Lower leg skin (tissue), 4 donors: Measurements from ENCODE around the gene SPRED1. TPM values are rescaled to one million over a fixed set of nuclear protein-coding genes. Genes with fewer than 3 reads are reported as not detected.

Experiments used
- DNase-seq, 2 donors: peaks; one replicate each; pipeline ENCODE4 v3.0.0-alpha.2; 2019; ENCODE audit warnings: low spot score in 2 of 2
- H3K4me3 ChIP-seq: fragments of 200-600 bp; sonication (generic); 2 replicates; pipeline ENCODE4 v1.5.1; 2017; ENCODE audit warnings: mild to moderate bottlenecking, low read depth; ENCODE audit not compliant: poor library complexity, severe bottlenecking
- POLR2A ChIP-seq, 2 donors: fragments of 450-650 bp; IDR thresholded peaks; one replicate each; pipeline ENCODE4 v1.6.1; 2016 to 2017; ENCODE audit warnings: antibody characterized with exemption in 2 of 2, mild to moderate bottlenecking in 1 of 2, moderate library complexity in 1 of 2
- WGBS, 2 donors: methylation state at CpG; one replicate each; pipeline ENCODE4 v1.1.5; 2018; 5-methylcytosine and 5-hydroxymethylcytosine counted together
- intact Hi-C: fragments of 100-400 bp; cut with DNase I; formaldehyde crosslinking; loops from one replicate; pipeline ENCODE4 v1.15.0; 2023; ENCODE audit warnings: low total_unique reads
- total RNA-seq, 4 donors: library from RNA; depleted of rRNA; stranded (reverse); fragments of >200 nt; gene quantifications; one replicate each; pipeline ENCODE4 v1.1.0, GENCODE V29; 2016
- TF ChIP-seq, protein P1 (sequence below), 3 donors: fragments of 450-650 bp; IDR thresholded peaks; one replicate each; pipeline ENCODE4 v1.5.1; 2016; ENCODE audit warnings: antibody characterized with exemption in 3 of 3, mild to moderate bottlenecking in 3 of 3, moderate library complexity in 2 of 3

SPRED1 gene
- 10 to 100 TPM in 3 of 4 donors, 1 to 10 TPM in 1; 8.8 to 14.8 (median 11.5) TPM for total RNA-seq

DNA sequence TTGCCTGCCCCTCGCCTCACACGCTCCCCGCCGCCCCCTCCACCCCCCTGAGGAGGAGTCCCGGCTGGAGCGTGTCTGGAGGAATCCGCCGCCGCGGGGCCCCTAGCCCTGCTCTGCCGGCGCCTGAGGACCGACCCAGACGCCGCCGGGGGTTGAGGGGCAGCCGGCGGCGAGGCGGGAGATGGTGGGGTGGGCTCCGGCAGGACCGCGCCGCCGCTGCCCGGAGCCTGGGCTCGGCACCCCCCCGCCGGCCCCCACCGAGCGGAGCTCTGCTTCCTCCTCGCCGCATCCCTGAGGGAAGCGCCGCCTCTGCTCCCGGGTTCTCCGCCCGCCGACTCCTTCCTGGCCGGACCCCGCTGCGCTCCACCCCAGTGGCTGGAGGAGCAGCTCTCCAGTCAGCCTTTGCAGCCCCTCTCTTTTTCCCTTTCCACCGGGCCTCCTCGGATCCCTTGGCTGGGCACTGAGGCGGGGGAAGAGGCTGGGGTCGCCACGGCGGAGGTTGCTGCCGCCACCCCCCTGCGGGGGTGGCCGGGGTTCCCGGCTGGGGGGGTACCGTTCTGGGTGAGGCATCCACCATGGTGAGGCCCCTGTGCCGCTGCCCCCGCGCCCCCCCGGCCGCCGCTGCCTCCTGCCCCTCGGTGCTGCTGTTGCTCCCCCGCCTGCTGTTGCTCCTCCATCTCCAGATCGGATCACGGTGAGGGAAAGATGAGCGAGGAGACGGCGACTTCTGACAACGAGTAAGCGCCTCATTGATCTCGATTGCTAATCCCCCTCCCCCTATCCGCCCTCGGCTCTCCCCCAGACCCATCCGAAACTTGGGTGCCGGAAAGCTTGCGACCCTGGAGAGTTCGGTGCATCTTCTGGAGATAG lies at the start of gene SPRED1:
Gene SPRED1 (plus strand): TSS at position 356 of the 870 bp plus-strand sequence. CDS start 350 bp downstream, at position 706.
- TF ChIP-seq, protein P1, sequence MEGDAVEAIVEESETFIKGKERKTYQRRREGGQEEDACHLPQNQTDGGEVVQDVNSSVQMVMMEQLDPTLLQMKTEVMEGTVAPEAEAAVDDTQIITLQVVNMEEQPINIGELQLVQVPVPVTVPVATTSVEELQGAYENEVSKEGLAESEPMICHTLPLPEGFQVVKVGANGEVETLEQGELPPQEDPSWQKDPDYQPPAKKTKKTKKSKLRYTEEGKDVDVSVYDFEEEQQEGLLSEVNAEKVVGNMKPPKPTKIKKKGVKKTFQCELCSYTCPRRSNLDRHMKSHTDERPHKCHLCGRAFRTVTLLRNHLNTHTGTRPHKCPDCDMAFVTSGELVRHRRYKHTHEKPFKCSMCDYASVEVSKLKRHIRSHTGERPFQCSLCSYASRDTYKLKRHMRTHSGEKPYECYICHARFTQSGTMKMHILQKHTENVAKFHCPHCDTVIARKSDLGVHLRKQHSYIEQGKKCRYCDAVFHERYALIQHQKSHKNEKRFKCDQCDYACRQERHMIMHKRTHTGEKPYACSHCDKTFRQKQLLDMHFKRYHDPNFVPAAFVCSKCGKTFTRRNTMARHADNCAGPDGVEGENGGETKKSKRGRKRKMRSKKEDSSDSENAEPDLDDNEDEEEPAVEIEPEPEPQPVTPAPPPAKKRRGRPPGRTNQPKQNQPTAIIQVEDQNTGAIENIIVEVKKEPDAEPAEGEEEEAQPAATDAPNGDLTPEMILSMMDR (IDR thresholded peaks at IDR 0.05): no peak
- TF ChIP-seq POLR2A (IDR thresholded peaks at IDR 0.05): no peak
- WGBS, 2 donors: 0 to 1% methylated on average over 50 to 56 of the region's 75 CpGs
- intact Hi-C loops: no loop called here
- peak within 1 kb of the TSS; percentile 61 for H3K4me3 ChIP-seq
- DNase-seq: peak; percentile 63 to 95

DNA sequence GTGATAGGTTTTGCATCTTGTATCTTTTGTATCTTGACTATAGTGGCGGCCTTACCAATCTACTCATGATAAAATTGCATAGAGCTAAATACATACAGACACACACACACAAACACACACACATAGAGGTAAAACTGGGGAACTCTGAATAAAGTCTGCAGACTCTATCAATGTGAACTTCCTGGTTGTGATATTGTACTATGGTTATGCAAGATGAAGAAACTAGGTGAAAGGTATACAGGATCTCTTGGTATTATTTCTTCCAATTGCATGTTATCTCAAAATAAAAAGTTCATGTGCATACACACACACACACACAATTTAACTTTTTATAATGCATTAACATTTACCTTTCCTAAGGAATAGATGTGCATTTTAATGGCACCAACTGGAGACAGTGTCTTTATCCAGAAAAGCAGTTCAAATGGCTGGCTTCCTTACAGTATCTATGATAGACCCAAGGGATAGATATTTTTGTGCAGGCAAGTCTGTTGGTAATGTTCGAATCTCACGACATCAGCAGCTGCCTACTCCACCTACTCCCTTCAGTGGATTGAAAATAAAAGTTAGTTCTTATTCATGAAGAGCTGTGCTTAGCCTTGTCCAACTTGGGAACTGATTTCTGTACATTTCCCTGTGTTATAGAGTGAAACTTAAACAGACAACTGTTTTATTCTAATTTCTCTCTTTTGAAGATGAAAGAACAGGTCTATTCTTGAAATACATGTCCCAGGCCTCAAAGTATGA lies 46.9 kb upstream of the SPRED1 start:
- no peak overlapping the region for H3K4me3 ChIP-seq
- 44 to 51% methylated on average over 3 of the region's 3 CpGs for whole genome bisulfite sequencing, 2 donors
- TF ChIP-seq, protein P1 (IDR thresholded peaks at IDR 0.05): no peak
- no peak for TF ChIP-seq POLR2A (IDR thresholded peaks at IDR 0.05)
- DNase-seq: no peak
- intact Hi-C loops: no loop called here

DNA sequence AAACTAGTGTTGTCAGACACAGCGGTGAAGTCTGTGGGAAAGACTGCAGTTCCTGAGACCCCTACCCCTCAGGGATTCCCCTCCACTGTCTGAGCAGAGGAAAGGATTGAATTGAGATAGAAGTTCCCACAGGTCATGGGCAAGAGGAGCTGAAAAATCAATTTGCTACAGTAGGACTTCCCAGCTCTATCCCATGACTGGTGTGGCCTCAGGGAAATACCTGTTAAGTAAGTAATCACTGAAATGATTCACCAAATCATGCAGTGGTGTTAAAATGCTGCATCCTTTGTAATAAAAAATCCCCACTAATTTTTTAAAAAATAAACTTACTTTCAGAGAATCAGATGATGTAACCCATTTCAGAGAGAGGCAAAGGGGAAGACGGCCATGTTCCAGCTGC lies 45.0 kb upstream of the SPRED1 start:
- H3K4me3 ChIP-seq: no peak overlapping the region
- no peak for DNase-seq
- intact Hi-C loops: no loop called here
- TF ChIP-seq, protein P1 (IDR thresholded peaks at IDR 0.05): no peak
- TF ChIP-seq POLR2A (IDR thresholded peaks at IDR 0.05): no peak
- WGBS, 2 donors: 60 to 76% methylated on average over 2 of the region's 2 CpGs

DNA sequence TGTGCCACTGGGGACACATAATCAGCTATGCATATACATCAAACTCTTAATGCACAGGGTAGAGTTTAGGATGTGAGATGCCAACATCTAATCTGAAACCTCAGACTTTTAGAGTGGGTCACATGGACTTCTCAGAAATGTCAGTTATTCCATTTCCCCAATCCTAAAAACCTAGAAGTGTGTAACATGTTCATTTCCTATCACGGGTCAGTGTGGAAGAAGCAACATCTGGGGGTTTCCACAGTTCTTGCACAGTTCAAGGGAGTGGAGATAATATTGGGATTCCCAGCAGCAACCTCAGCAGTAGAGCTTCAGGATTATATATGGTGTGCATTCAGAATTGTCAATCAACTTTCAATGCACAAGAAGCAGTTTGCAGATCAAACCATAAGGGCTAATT lies 44.4 kb upstream of the SPRED1 start:
- DNase-seq: no peak
- TF ChIP-seq, protein P1 (IDR thresholded peaks at IDR 0.05): no peak
- TF ChIP-seq POLR2A (IDR thresholded peaks at IDR 0.05): no peak
- intact Hi-C loops: no loop called here
- WGBS, 2 donors: 78 to 84% methylated on average over 1 of the region's 1 CpG
- no peak overlapping the region for H3K4me3 ChIP-seq

DNA sequence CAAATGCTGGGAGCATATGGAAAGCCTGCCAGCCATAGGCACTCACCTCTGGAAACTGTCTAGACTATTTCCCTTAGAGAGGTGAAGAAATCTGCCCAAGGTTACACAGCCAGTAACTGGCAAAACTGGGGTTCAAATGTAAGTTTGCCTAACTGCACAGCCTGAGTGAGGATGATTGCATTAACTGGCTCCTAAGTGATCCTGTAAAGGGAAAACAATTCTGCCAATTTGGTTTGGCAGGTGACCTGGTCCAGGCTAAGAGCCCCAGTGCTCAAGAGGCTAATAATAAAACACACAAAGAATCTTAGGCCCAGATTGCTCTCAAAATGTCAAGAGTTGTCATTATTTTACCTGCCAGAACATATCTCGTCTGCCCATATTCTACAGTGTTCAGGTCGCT lies 43.9 kb upstream of the SPRED1 start:
- DNase-seq: no peak
- 61 to 71% methylated on average over 2 of the region's 2 CpGs for WGBS, 2 donors
- TF ChIP-seq POLR2A (IDR thresholded peaks at IDR 0.05): no peak
- TF ChIP-seq, protein P1 (IDR thresholded peaks at IDR 0.05): no peak
- H3K4me3 ChIP-seq: no peak overlapping the region
- intact Hi-C loops: no loop called here
